Measurements from ENCODE around the gene EXOC6B.
A peak's percentile ranks its signal among the peaks of the same experiment; 100 is the strongest.

Gene EXOC6B

GRCh38 chr2:72271766-72272641, 553.8 kb downstream of the EXOC6B start:
- DNase-seq: peak; percentile 35

DNA sequence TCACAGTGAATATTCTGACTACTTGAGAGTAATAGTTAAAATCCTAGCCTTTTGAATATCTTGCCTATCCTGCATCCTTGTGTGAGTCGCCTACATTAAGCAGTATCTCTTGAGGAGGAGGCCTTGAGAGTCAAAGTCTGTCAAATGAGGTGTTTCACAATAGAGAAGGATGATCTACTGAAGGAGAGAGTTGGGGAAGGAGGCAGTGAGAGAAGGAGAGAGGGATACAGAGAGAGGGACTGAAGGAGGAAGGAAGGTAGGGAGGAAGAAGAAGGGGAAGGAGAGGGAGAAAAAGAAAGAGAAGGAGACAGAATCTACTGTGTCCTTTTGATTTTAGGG, 554.6 kb downstream of the EXOC6B start:
- no peak for DNase-seq

DNA sequence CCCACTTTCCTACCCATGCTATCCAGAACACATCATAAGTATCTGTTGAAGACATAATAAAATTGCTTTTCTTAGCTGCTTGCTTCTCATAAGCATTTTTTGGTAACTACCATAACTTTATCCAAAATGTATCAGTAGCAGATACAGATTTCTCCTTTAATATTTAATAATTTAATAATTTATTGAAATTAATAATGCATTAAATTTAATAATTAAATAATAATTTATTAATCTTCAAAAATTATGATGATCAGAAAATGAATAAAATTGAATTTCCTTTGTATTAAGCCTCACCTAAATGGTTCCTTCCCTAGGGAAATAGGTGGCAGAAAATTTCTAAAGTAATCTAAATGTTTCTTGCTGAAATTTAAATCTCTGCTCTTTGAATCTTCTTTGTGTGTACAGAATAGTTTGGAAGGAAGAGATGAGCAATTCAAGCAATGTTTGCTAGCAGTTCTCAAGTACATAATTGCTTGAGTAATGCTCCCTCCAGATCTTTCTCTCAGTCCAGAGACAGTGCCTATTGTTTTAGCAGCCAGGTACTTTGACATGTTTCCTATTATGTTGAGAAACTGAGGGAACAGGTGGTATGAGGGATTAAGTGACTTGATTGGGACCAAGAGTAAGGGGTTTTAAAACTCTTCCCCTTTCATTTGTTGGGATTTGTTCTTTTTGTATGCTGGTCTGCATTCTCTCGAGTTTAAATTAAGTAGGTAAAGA, 555.1 kb downstream of the EXOC6B start:
- DNase-seq: no peak

DNA sequence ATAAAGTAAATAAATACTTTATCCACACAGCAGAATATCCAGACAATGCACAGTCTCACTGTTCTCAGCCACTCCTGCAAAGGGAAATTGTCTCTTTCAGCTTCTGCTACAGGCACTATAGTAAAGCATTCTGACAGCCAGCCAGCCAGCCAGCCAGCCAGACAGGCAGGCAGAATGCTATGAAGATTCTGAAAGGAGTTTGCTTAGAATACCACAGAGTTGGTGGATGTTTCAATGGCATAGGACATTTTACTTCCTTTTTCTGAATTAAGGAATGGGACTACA, 562.1 kb downstream of the EXOC6B start:
- DNase-seq: no peak

DNA sequence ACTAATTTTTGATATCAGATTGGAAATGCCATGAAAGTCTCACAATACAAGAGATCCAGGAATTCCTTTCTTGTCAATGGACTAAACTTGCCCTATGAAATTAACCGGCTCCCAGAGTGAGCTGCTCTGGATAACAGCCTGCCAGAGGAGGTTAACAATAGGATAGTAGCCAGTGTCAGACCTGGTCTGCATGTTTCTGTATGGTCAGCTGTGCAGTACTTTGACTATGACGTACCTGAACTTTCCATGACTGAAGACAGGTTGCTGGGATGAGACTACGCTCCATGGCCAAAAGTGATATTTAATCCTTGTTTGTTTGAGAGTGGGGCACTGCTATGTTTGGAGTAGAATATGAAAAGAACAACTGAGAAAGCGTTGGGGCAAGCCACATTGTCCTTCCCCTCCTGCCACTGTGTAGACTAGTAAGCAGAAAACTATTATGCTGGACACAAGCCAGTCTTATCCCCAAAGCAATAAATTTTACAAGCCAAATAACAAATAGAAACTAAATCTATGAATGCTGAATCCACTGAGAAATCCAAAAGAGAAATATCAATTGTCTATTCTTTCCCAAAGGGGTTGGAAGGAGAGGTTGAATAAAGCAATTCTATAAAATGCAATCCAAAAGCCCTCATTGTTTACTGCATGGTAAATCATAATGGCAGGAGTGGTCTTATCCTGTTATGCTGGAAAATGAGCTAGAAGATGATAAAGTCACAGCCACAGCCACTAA, 562.6 kb downstream of the EXOC6B start:
- no peak for DNase-seq

- DNase-seq: no peak
These were observed 564.8 kb downstream of the EXOC6B start for GRCh38 chr2:72261076-72261475.

GRCh38 chr2:72255540-72255939, 570.3 kb downstream of the EXOC6B start:
- no peak for DNase-seq

GRCh38 chr2:72254831-72255451, 570.9 kb downstream of the EXOC6B start:
- DNase-seq: no peak

- no peak for DNase-seq
These were observed 587.5 kb downstream of the EXOC6B start for GRCh38 chr2:72238311-72238710.

DNA sequence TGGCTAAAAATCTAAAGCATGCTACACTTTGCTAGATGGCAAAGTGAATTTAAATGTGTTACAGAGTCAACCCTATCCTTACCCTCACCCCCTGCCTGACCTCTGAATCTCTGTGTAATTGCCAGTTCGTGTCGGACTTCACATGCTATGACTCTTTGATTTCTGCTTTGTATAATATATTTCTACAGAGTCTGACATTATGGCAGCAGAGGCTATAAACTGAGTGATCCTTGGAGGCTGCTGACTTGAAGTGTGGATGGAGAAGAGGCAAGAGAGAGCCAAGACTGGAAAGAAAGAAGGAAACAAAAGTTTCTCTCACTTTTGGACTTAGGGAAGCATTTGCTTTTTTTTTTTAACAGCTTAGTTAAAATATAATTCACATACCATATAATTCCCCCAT, 588.3 kb downstream of the EXOC6B start:
- DNase-seq: no peak

DNA sequence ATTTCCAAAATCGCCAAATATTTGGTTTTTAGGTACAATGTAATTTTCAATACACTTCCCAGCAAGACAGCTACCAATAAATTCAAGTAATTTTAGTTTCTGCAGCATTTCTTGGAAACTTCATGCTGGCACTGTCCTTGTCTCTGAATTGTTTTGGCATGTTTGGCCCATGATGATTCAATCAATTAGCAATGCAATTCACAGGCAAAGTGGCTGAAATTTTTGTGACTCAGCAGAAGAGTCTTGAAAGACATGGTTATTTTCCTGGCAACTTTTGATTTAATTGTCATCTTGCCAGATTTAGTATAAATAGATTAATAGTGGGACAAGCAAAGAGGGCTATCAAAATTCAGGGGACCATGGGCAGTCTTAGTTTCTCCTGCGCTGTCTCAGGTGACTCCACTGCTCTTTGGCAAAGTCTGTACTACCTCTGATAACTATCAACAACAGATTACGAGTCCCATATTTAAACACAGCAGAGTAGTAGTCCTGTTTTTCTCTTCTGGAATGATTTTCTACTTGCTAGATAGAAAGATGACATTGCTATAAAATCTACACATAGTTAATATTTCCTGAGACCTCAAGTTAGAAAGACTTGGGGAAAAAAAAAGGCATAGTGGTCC, 589.3 kb downstream of the EXOC6B start:
- no peak for DNase-seq

- DNase-seq: no peak
These were observed 590.1 kb downstream of the EXOC6B start for GRCh38 chr2:72235497-72236415.

GRCh38 chr2:72233211-72233610, 592.6 kb downstream of the EXOC6B start:
- no peak for DNase-seq

GRCh38 chr2:72222829-72223564, 602.8 kb downstream of the EXOC6B start:
- no peak for DNase-seq

- DNase-seq: no peak
These were observed 605.7 kb downstream of the EXOC6B start for GRCh38 chr2:72220170-72220569.

- DNase-seq: no peak
These were observed 611.2 kb downstream of the EXOC6B start for GRCh38 chr2:72214429-72215143.

- no peak for DNase-seq
These were observed 613.4 kb downstream of the EXOC6B start for GRCh38 chr2:72212486-72212855.

GRCh38 chr2:72211777-72212485, 613.9 kb downstream of the EXOC6B start:
- DNase-seq: no peak

- DNase-seq: no peak
These were observed 614.5 kb downstream of the EXOC6B start for GRCh38 chr2:72211350-72211749.
